K562 (cell line): ENCODE measurements around the gene FAM89B. TPM values are rescaled to one million over a fixed set of nuclear protein-coding genes. Genes with fewer than 3 reads are reported as not detected.

ENCODE experiments used
- ELF1 ChIP-seq: fragments of 200-800 bp; sonication (Bioruptor generic); IDR thresholded peaks from 2 replicates; pipeline ENCODE4 v1.6.1; 2016; ENCODE audit warnings: missing genetic modification characterization, missing compliant biosample characterization
- ELF4 ChIP-seq: fragments of 450-650 bp; formaldehyde crosslinking; IDR thresholded peaks from 2 replicates; pipeline ENCODE4 v1.4.0; 2022; ENCODE audit warnings: missing genetic modification characterization
- EP400 ChIP-seq: fragments of 450-650 bp; IDR thresholded peaks from 2 replicates; pipeline ENCODE4 v1.6.1; 2017; ENCODE audit warnings: antibody characterized with exemption, mild to moderate bottlenecking, moderate library complexity
- ERF ChIP-seq: fragments of 450-650 bp; formaldehyde crosslinking; IDR thresholded peaks from 2 replicates; pipeline ENCODE4 v1.4.0; 2020; ENCODE audit warnings: mild to moderate bottlenecking, mixed read lengths
- FOSL1 ChIP-seq: fragments of 200-800 bp; sonication (Bioruptor generic); conservative IDR thresholded peaks from 2 replicates; pipeline ENCODE4 v1.6.1; 2016; ENCODE audit warnings: missing genetic modification characterization, missing compliant biosample characterization
- KDM1A ChIP-seq, 2 experiments: fragments of 450-650 bp; IDR thresholded peaks; 2 replicates each; pipeline ENCODE4 v1.6.1; 2016; ENCODE audit warnings: mild to moderate bottlenecking in 2 of 2
- KLF13 ChIP-seq: fragments of 450-650 bp; IDR thresholded peaks from 2 replicates; pipeline ENCODE4 v1.6.1; 2016; ENCODE audit warnings: missing genetic modification characterization, low read depth, mild to moderate bottlenecking, missing compliant biosample characterization, moderate library complexity, borderline replicate concordance
- MEIS2 ChIP-seq: fragments of 450-650 bp; IDR thresholded peaks from 2 replicates; pipeline ENCODE4 v1.6.1; 2014; ENCODE audit warnings: mild to moderate bottlenecking; ENCODE audit not compliant: partially characterized antibody
- PTBP1 ChIP-seq: fragments of 200-400 bp; formaldehyde crosslinking; IDR thresholded peaks from 2 replicates; pipeline ENCODE4 v1.6.1; 2017; ENCODE audit warnings: low read depth, low read length
- RB1 ChIP-seq: fragments of 450-650 bp; IDR thresholded peaks from 2 replicates; pipeline ENCODE4 v1.6.1; 2017; ENCODE audit warnings: low read depth, mild to moderate bottlenecking
- SMARCE1 ChIP-seq: fragments of 450-650 bp; IDR thresholded peaks from 2 replicates; pipeline ENCODE4 v1.7.1; 2016; ENCODE audit warnings: mild to moderate bottlenecking
- SP1 ChIP-seq: sonication (generic); formaldehyde crosslinking; IDR thresholded peaks from 2 replicates; pipeline ENCODE4 v1.8.1; 2022; ENCODE audit warnings: mild to moderate bottlenecking, missing genetic modification reagents
- ZNF146 ChIP-seq: IDR thresholded peaks from one replicate; pipeline ENCODE4 v1.6.1; 2018; ENCODE audit warnings: missing compliant biosample characterization; ENCODE audit not compliant: unreplicated experiment
- ZNF695 ChIP-seq: fragments of 450-650 bp; formaldehyde crosslinking; IDR thresholded peaks from 2 replicates; pipeline ENCODE4 v1.4.0; 2020; ENCODE audit warnings: mild to moderate bottlenecking, moderate library complexity
- polyA plus RNA-seq, 8 experiments: library from polyadenylated mRNA; depleted of rRNA in 4 of 8; stranded (reverse) in 5 of 8; unstranded in 3 of 8; fragments of >200 nt; fragmentation: Nextera tagmentation in 2 of 8; fragmentation: Illumina TruSeq in 1 of 8; extraction: Ambion mirVana in 2 of 8; extraction: Trizol in 1 of 8; gene quantifications; 2 replicates each; pipeline versions ENCODE4 v1.2.1 to v1.2.3, GENCODE V29; 2011 to 2014; ENCODE audit warnings: inconsistent platforms in 1 of 8, missing spikeins in 1 of 8
- total RNA-seq, 7 experiments: library from RNA; depleted of rRNA in 6 of 7; stranded (reverse); fragments of >200 nt in 6 of 7; fragmentation: Illumina TruSeq in 2 of 7; extraction: Trizol in 2 of 7; gene quantifications; 2 replicates each; pipeline versions ENCODE4 v1.2.1 to v1.2.3, GENCODE V29; 2011 to 2021; ENCODE audit warnings: low replicate concordance in 1 of 7
- TF ChIP-seq, protein P1 (sequence below): fragments of 250-450 bp; sonication (Bioruptor Pico); IDR thresholded peaks from 2 replicates; pipeline ENCODE4 v1.4.0; 2020; ENCODE audit warnings: mild to moderate bottlenecking, moderate library complexity, borderline replicate concordance
- TF ChIP-seq, protein P2 (sequence below): fragments of 250-450 bp; sonication (Bioruptor Pico); IDR thresholded peaks from 2 replicates; pipeline ENCODE4 v1.4.0; 2020
- TF ChIP-seq, protein P3 (sequence below): sonication (generic); formaldehyde crosslinking; IDR thresholded peaks from 2 replicates; pipeline ENCODE4 v1.8.0; 2022; ENCODE audit warnings: mild to moderate bottlenecking, missing genetic modification reagents
- TF ChIP-seq, protein P4 (sequence below): fragments of 200-800 bp; sonication (Bioruptor generic); IDR thresholded peaks from 2 replicates; pipeline ENCODE4 v1.6.1; 2017; ENCODE audit warnings: missing genetic modification characterization, missing compliant biosample characterization

The FAM89B gene
- total and polyA plus RNA-seq, 9 of the 15 experiments (the other 6 are each of a cell fraction or from before 2014, with no cell fraction given) = 0.32 to 27.6 (median 11.9) TPM

DNA sequence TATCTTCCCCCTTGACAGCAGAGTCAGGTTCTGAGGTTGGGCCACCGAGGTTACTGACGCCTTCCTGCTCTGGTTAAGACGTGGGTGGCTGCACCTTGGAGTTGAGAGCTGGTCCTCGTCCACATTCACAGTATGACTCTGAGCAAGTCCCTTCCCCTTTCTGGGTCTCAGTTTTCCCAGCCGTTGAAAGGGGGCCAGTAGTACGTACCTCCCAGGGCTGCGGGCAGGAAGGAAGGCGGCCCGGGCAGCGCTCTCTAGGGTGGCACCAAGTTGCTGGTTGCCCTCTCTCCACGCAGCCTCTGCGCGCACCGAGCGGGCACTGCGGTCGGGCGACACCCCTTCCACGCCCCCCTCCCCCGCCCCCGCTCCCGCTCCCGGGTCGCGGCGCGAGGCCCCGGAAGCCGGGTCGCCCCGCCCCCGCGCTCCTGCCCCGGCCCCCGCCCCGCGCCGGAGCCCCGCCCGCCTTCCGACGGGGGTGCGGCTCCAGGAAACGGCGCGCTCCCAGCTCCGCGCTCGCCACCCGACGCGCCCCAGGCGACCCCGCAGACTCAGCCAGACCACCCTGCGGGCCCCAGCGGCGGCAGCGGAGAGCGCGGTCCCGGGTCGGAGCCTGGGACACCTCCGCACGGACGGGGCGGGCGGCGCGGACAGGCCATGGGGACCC lies 3.4 kb downstream of the FAM89B start, which contains the start of gene EHBP1L1 (continued):
- TF ChIP-seq ELF4 (0 out of 2 replicates have a peak, but pooled peaks have one; percentile 8), SP1 (CRISPR knock-in tag) (peak; percentile 8; the same call in 1 of the 2 replicates), ZNF146 (CRISPR knock-in tag) (no peak), SMARCE1 (0 out of 2 replicates have a peak, but pooled peaks have one; percentile 2), KDM1A (IDR thresholded peaks at IDR 0.05) (peak in 1 of 2 experiments; percentile 50; a peak in 2 of 4 replicates), FOSL1 (tag) (peak; percentile 13), KLF13 (no peak), MEIS2 (no peak), ERF (CRISPR knock-in tag) (peak; percentile 59; the same call in 1 of the 2 replicates), ZNF695 (CRISPR knock-in tag) (peak; percentile 65; the same call in 1 of the 2 replicates), PTBP1 (0 out of 2 replicates have a peak, but pooled peaks have one; percentile 3), EP400 (0 out of 2 replicates have a peak, but pooled peaks have one; percentile 0), RB1 (peak; percentile 78), ELF1 (tag) (peak; percentile 78)
- TF ChIP-seq, protein P1, sequence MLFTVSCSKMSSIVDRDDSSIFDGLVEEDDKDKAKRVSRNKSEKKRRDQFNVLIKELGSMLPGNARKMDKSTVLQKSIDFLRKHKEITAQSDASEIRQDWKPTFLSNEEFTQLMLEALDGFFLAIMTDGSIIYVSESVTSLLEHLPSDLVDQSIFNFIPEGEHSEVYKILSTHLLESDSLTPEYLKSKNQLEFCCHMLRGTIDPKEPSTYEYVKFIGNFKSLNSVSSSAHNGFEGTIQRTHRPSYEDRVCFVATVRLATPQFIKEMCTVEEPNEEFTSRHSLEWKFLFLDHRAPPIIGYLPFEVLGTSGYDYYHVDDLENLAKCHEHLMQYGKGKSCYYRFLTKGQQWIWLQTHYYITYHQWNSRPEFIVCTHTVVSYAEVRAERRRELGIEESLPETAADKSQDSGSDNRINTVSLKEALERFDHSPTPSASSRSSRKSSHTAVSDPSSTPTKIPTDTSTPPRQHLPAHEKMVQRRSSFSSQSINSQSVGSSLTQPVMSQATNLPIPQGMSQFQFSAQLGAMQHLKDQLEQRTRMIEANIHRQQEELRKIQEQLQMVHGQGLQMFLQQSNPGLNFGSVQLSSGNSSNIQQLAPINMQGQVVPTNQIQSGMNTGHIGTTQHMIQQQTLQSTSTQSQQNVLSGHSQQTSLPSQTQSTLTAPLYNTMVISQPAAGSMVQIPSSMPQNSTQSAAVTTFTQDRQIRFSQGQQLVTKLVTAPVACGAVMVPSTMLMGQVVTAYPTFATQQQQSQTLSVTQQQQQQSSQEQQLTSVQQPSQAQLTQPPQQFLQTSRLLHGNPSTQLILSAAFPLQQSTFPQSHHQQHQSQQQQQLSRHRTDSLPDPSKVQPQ = no peak
- TF ChIP-seq, protein P2, sequence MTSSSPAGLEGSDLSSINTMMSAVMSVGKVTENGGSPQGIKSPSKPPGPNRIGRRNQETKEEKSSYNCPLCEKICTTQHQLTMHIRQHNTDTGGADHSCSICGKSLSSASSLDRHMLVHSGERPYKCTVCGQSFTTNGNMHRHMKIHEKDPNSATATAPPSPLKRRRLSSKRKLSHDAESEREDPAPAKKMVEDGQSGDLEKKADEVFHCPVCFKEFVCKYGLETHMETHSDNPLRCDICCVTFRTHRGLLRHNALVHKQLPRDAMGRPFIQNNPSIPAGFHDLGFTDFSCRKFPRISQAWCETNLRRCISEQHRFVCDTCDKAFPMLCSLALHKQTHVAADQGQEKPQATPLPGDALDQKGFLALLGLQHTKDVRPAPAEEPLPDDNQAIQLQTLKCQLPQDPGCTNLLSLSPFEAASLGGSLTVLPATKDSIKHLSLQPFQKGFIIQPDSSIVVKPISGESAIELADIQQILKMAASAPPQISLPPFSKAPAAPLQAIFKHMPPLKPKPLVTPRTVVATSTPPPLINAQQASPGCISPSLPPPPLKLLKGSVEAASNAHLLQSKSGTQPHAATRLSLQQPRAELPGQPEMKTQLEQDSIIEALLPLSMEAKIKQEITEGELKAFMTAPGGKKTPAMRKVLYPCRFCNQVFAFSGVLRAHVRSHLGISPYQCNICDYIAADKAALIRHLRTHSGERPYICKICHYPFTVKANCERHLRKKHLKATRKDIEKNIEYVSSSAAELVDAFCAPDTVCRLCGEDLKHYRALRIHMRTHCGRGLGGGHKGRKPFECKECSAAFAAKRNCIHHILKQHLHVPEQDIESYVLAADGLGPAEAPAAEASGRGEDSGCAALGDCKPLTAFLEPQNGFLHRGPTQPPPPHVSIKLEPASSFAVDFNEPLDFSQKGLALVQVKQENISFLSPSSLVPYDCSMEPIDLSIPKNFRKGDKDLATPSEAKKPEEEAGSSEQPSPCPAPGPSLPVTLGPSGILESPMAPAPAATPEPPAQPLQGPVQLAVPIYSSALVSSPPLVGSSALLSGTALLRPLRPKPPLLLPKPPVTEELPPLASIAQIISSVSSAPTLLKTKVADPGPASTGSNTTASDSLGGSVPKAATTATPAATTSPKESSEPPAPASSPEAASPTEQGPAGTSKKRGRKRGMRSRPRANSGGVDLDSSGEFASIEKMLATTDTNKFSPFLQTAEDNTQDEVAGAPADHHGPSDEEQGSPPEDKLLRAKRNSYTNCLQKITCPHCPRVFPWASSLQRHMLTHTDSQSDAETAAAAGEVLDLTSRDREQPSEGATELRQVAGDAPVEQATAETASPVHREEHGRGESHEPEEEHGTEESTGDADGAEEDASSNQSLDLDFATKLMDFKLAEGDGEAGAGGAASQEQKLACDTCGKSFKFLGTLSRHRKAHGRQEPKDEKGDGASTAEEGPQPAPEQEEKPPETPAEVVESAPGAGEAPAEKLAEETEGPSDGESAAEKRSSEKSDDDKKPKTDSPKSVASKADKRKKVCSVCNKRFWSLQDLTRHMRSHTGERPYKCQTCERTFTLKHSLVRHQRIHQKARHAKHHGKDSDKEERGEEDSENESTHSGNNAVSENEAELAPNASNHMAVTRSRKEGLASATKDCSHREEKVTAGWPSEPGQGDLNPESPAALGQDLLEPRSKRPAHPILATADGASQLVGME (CRISPR knock-in tag) = peak; percentile 24; the same call in 1 of the 2 replicates
- TF ChIP-seq, protein P3, sequence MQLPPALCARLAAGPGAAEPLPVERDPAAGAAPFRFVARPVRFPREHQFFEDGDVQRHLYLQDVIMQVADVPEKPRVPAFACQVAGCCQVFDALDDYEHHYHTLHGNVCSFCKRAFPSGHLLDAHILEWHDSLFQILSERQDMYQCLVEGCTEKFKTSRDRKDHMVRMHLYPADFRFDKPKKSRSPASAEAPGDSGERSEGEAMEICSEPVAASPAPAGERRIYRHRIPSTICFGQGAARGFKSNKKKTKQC = no peak; the same call in 1 of the 2 replicates
- TF ChIP-seq, protein P4, sequence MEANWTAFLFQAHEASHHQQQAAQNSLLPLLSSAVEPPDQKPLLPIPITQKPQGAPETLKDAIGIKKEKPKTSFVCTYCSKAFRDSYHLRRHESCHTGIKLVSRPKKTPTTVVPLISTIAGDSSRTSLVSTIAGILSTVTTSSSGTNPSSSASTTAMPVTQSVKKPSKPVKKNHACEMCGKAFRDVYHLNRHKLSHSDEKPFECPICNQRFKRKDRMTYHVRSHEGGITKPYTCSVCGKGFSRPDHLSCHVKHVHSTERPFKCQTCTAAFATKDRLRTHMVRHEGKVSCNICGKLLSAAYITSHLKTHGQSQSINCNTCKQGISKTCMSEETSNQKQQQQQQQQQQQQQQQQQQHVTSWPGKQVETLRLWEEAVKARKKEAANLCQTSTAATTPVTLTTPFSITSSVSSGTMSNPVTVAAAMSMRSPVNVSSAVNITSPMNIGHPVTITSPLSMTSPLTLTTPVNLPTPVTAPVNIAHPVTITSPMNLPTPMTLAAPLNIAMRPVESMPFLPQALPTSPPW (CRISPR knock-in tag) = peak; percentile 95
